Caco-2 (cell line): ENCODE results near the gene SLC44A4. TPM values are rescaled to one million over a fixed set of nuclear protein-coding genes. Genes with fewer than 3 reads are reported as not detected.
A peak's percentile ranks its signal among the peaks of the same experiment; 100 is the strongest.

ENCODE experiments used
- BruUV-seq: library from RNA; stranded (reverse); fragments of 400-500 nt; replicated peaks from 2 replicates; lab custom pipeline; 2021; lab: Mats Ljungman, UMichigan
- CTCF ChIA-PET: fragments of 300-600 bp; sonication (Branson Sonifier 250); formaldehyde crosslinking; loops from one replicate; lab custom pipeline; 2022; ENCODE audit warnings: antibody characterized with exemption; lab: Charles Lee
- POLR2A ChIA-PET: fragments of 300-600 bp; sonication (Branson Sonifier 250); formaldehyde crosslinking; loops from one replicate; lab custom pipeline; 2022; ENCODE audit warnings: antibody characterized with exemption; lab: Charles Lee
- DNase-seq, 2 experiments: peaks; one replicate each; pipeline versions ENCODE4 v3.0.0 to v3.0.0-alpha.2; 2020 to 2022
- H3K27me3 ChIP-seq: replicated peaks from 2 replicates; pipeline ENCODE4 v1.6.0; 2011; ENCODE audit warnings: low read length; ENCODE audit not compliant: control insufficient read depth, insufficient read depth
- H3K36me3 ChIP-seq: 2 replicates; pipeline ENCODE4 v1.5.1; 2011; ENCODE audit warnings: low read length; ENCODE audit not compliant: control insufficient read depth, insufficient read depth
- H3K4me1 ChIP-seq: fragments of 250-450 bp; sonication (Bioruptor Pico); 2 replicates; pipeline ENCODE4 v1.5.1; 2020; ENCODE audit warnings: mild to moderate bottlenecking
- H3K4me3 ChIP-seq: 2 replicates; pipeline ENCODE4 v1.5.1; 2011; ENCODE audit warnings: low read depth, mild to moderate bottlenecking, control low read depth, low read length
- H3K9me3 ChIP-seq: fragments of 250-450 bp; sonication (Bioruptor Pico); 2 replicates; pipeline ENCODE4 v1.5.1; 2020; ENCODE audit warnings: mild to moderate bottlenecking, moderate library complexity
- H3K27ac Mint-ChIP-seq: one replicate; pipeline ENCODE4 v1.8.0; 2022; ENCODE audit warnings: mixed read lengths; ENCODE audit not compliant: unreplicated experiment
- H3K27me3 Mint-ChIP-seq: one replicate; pipeline ENCODE4 v1.8.0; 2022; ENCODE audit warnings: mixed read lengths; ENCODE audit not compliant: insufficient read depth, unreplicated experiment
- H3K36me3 Mint-ChIP-seq: one replicate; pipeline ENCODE4 v1.8.0; 2022; ENCODE audit warnings: mild to moderate bottlenecking, mixed read lengths; ENCODE audit not compliant: insufficient read depth, unreplicated experiment
- H3K4me1 Mint-ChIP-seq: one replicate; pipeline ENCODE4 v1.8.0; 2022; ENCODE audit warnings: low read depth, mixed read lengths; ENCODE audit not compliant: unreplicated experiment
- H3K4me3 Mint-ChIP-seq: one replicate; pipeline ENCODE4 v1.8.0; 2022; ENCODE audit warnings: mild to moderate bottlenecking, moderate library complexity, mixed read lengths; ENCODE audit not compliant: unreplicated experiment
- H3K9me3 Mint-ChIP-seq: one replicate; pipeline ENCODE4 v1.8.0; 2022; ENCODE audit warnings: mixed read lengths; ENCODE audit not compliant: unreplicated experiment
- intact Hi-C: fragments of 100-400 bp; cut with micrococcal nuclease; formaldehyde crosslinking; loops from one replicate; pipeline ENCODE4 v1.10.0; 2022; ENCODE audit not compliant: unreplicated experiment
- total RNA-seq: library from RNA; stranded (reverse); gene quantifications from 2 replicates; pipeline ENCODE4 v1.2.3, GENCODE V29; 2022
- TF ChIP-seq, protein P1 (sequence below), 2 experiments: fragments of 200-600 bp in 1 of 2; IDR thresholded peaks; 1 replicate in 1 of 2; 2 replicates in 1 of 2; pipeline versions ENCODE4 v1.5.1 to v1.8.0; 2011 to 2022; ENCODE audit warnings: antibody characterized with exemption in 1 of 2, control low read depth in 1 of 2, inconsistent platforms in 1 of 2, low read depth in 1 of 2, low read length in 1 of 2, mild to moderate bottlenecking in 1 of 2, moderate library complexity in 1 of 2; ENCODE audit not compliant: insufficient read depth in 1 of 2, severe bottlenecking in 1 of 2, unreplicated experiment in 1 of 2

The SLC44A4 gene
- total RNA-seq, 1 experiment from 2014 or later = 0.57 TPM

- Mint-ChIP-seq H3K4me1 (peaks cover 15% of the 10 kb centered on the region), H3K27ac (peak within 1 kb of the TSS; percentile 91), H3K36me3 (peaks cover 51% of the 10 kb centered on the region), H3K9me3 (no peaks in the 10 kb centered on the region), H3K27me3 (no peaks in the 10 kb centered on the region), H3K4me3 (peak within 1 kb of the TSS; percentile 96)
- H3K36me3 ChIP-seq = no peaks in the 10 kb centered on the region; the same call in none of the 2 replicates
- CTCF ChIA-PET = interaction anchor here (0.6 to 3.2 kb wide), 7 partner anchors 11 to 157 kb away, joined by 3 to 24 read pairs (median 4); partner anchors contain the start of gene DXO
- peaks cover 12% of the 10 kb centered on the region for H3K4me1 ChIP-seq
- TF ChIP-seq, protein P1, sequence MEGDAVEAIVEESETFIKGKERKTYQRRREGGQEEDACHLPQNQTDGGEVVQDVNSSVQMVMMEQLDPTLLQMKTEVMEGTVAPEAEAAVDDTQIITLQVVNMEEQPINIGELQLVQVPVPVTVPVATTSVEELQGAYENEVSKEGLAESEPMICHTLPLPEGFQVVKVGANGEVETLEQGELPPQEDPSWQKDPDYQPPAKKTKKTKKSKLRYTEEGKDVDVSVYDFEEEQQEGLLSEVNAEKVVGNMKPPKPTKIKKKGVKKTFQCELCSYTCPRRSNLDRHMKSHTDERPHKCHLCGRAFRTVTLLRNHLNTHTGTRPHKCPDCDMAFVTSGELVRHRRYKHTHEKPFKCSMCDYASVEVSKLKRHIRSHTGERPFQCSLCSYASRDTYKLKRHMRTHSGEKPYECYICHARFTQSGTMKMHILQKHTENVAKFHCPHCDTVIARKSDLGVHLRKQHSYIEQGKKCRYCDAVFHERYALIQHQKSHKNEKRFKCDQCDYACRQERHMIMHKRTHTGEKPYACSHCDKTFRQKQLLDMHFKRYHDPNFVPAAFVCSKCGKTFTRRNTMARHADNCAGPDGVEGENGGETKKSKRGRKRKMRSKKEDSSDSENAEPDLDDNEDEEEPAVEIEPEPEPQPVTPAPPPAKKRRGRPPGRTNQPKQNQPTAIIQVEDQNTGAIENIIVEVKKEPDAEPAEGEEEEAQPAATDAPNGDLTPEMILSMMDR (IDR thresholded peaks at IDR 0.05; ENCODE audit: insufficient read depth in 1 of 2, low read depth in 1 of 2, low read length in 1 of 2, severe bottlenecking in 1 of 2, unreplicated experiment in 1 of 2) = no peak
- H3K4me3 ChIP-seq = peak within 1 kb of the TSS; percentile 97
- BruUV-seq = TSS peak; percentile 89
- peak; percentile 84 to 90 for DNase-seq
- no peaks in the 10 kb centered on the region for H3K9me3 ChIP-seq
- no peaks in the 10 kb centered on the region for H3K27me3 ChIP-seq
- intact Hi-C loops = loop anchor here (1.0 kb wide), 2 partner anchors 34 to 55 kb away; no protein-coding TSS in a partner anchor
- POLR2A ChIA-PET = interaction anchor here (0.6 to 2.0 kb wide), 14 partner anchors 8 to 401 kb away, joined by 3 to 19 read pairs (median 4); partner anchors contain the start of genes CFB, DXO, HSPA1A and HSPA1L
These were observed 19.0 kb upstream of the SLC44A4 start, which contains the start of gene EHMT2 for GRCh38 chr6:31897612-31898382. Gene EHMT2, minus strand, starts transcription at chr6:31897698. Its CDS starts 21 bp downstream, at chr6:31897677.

DNA sequence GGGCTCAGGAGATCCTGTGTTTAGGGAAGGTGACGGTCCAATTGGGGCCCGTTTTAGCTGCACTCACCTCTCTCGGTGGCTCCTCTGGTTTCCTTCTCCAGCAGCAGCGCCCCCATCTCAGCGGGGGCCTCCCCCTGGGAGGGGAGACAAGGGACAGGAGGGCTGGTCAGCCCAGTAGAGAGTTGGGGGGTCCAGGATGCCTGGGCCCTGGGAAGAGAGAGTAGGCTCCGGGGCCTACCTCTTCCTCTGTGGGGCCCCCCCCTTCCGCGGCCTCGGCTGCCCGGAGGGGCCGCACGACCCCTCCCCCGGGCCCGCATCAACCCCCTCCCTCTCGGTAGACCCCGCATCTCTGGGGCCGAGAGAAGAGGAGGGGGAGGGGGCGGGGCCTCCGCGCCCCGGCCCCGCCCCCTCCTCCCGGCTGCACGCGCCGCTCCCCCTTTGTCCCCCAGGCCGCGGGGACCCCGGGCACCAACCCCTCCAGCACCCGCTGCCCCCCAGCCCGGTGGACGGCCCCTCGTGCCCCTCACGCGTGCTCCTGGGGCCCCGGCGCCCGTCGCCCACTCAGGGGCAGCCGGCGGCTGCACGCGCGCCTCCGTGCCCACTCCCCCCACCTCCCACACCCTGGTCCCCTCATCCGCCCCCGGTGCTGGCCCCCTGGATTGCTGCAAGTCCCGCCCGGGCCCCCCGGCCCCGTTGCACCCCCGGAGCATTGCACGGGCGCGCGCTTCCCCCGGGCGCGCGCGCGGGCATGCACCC, 18.2 kb upstream of the SLC44A4 start:
- peaks cover 9% of the 10 kb centered on the region for H3K4me1 Mint-ChIP-seq
- intact Hi-C loops = loop anchor here (1.0 kb wide), 1 partner anchor 34 kb away; no protein-coding TSS in a partner anchor
- peak overlapping the region; percentile 96 for H3K4me3 Mint-ChIP-seq
- H3K27me3 ChIP-seq = no peaks in the 10 kb centered on the region
- peak overlapping the region; percentile 71 for H3K27ac Mint-ChIP-seq
- H3K4me3 ChIP-seq = peak overlapping the region; percentile 97
- peaks cover 51% of the 10 kb centered on the region for H3K36me3 Mint-ChIP-seq
- H3K4me1 ChIP-seq = peaks cover 9% of the 10 kb centered on the region
- no TSS peak for BruUV-seq
- ChIA-PET POLR2A (interaction anchor here (0.6 to 2.0 kb wide), 9 partner anchors 8 to 83 kb away, joined by 3 to 19 read pairs (median 4); partner anchors contain the start of genes CFB, HSPA1A, HSPA1L and NEU1), CTCF (interaction anchor here (1.0 to 3.2 kb wide), 3 partner anchors 10 to 55 kb away, joined by 4 to 24 read pairs (median 11); no protein-coding TSS in a partner anchor)
- TF ChIP-seq, protein P1 (IDR thresholded peaks at IDR 0.05; ENCODE audit: insufficient read depth in 1 of 2, low read depth in 1 of 2, low read length in 1 of 2, severe bottlenecking in 1 of 2, unreplicated experiment in 1 of 2) = no peak
- no peaks in the 10 kb centered on the region for H3K9me3 Mint-ChIP-seq
- DNase-seq = no peak
- no peaks in the 10 kb centered on the region for H3K27me3 Mint-ChIP-seq
- no peaks in the 10 kb centered on the region for H3K9me3 ChIP-seq
- no peaks in the 10 kb centered on the region; the same call in none of the 2 replicates for H3K36me3 ChIP-seq

GRCh38 chr6:31896493-31896855, 17.7 kb upstream of the SLC44A4 start:
- no peaks in the 10 kb centered on the region for H3K9me3 ChIP-seq
- peaks cover 9% of the 10 kb centered on the region for H3K4me1 Mint-ChIP-seq
- BruUV-seq = no TSS peak
- H3K27ac Mint-ChIP-seq = peak overlapping the region; percentile 71
- no peaks in the 10 kb centered on the region for H3K27me3 ChIP-seq
- peak overlapping the region; percentile 76 for H3K4me3 Mint-ChIP-seq
- H3K4me1 ChIP-seq = peaks cover 9% of the 10 kb centered on the region
- H3K36me3 Mint-ChIP-seq = peaks cover 53% of the 10 kb centered on the region
- CTCF ChIA-PET = interaction anchor here (3.2 kb wide), 1 partner anchor 56 kb away, joined by 24 read pairs; no protein-coding TSS in a partner anchor
- DNase-seq = no peak
- no peaks in the 10 kb centered on the region; the same call in none of the 2 replicates for H3K36me3 ChIP-seq
- intact Hi-C loops = no loop called here
- no peaks in the 10 kb centered on the region for H3K9me3 Mint-ChIP-seq
- H3K4me3 ChIP-seq = peak overlapping the region; percentile 97
- H3K27me3 Mint-ChIP-seq = no peaks in the 10 kb centered on the region
- POLR2A ChIA-PET = no interaction called here
- TF ChIP-seq, protein P1 (IDR thresholded peaks at IDR 0.05; ENCODE audit: insufficient read depth in 1 of 2, low read depth in 1 of 2, low read length in 1 of 2, severe bottlenecking in 1 of 2, unreplicated experiment in 1 of 2) = no peak
